ENCODE measurements around the gene GCAT.

DNA sequence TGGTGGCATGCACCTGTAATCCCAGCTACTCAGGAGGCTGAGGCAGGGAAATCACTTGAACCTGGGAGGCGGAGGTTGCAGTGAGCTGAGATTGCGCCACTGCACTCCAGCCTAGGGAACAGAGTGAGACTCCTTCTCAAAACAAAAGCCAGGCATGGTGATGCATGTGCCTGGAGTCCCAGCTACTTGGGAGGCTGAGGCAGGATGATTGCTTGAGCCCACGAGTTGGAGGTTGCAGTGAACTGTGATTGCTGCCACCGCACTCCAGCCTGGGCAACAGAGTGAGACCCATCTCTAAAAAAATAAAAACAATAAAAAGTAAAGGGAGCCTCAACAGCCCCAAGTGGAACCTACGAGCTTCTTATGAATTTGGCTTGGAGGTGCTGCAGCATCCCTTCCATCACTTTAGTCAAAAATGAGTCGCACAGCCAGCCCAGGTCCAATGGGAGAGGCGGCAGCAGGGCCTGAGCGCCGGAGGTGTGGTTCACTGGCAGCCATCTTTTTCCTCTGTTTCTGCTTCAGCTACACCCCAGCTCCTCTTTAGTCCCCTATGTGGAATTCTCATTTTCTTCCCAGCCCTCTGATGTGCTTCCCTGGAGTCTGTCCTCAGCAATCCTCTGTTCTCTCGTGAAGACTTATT lies 29.2 kb upstream of the GCAT start:
- TF ChIP-seq, protein P1, sequence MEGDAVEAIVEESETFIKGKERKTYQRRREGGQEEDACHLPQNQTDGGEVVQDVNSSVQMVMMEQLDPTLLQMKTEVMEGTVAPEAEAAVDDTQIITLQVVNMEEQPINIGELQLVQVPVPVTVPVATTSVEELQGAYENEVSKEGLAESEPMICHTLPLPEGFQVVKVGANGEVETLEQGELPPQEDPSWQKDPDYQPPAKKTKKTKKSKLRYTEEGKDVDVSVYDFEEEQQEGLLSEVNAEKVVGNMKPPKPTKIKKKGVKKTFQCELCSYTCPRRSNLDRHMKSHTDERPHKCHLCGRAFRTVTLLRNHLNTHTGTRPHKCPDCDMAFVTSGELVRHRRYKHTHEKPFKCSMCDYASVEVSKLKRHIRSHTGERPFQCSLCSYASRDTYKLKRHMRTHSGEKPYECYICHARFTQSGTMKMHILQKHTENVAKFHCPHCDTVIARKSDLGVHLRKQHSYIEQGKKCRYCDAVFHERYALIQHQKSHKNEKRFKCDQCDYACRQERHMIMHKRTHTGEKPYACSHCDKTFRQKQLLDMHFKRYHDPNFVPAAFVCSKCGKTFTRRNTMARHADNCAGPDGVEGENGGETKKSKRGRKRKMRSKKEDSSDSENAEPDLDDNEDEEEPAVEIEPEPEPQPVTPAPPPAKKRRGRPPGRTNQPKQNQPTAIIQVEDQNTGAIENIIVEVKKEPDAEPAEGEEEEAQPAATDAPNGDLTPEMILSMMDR (IDR thresholded peaks at IDR 0.05; ENCODE audit: low read length) = no peak
- TF ChIP-seq EZH2 (IDR thresholded peaks at IDR 0.05; ENCODE audit: borderline replicate concordance, low read length) = no peak
